ENCODE measurements around the gene SELENOM.

DNA sequence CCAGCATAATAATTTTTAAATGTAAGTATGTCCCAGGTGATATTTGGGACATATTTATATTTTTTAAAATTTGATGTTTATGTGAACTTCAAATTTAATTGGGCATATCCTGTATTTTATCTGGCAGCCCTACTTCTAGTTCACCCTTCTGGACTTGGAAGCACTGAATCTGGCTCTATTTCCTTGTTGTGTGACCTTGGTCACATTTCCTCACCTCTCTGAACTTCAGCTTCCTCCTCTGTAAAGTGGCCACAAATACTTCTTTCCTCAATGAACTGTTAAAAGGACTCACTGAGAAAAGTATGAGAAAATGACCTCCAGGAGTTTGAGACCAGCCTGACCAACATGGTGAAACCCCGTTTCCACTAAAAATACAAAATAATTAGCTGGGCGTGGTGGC lies 44.5 kb upstream of the SELENOM start:
- TF ChIP-seq, protein P1, sequence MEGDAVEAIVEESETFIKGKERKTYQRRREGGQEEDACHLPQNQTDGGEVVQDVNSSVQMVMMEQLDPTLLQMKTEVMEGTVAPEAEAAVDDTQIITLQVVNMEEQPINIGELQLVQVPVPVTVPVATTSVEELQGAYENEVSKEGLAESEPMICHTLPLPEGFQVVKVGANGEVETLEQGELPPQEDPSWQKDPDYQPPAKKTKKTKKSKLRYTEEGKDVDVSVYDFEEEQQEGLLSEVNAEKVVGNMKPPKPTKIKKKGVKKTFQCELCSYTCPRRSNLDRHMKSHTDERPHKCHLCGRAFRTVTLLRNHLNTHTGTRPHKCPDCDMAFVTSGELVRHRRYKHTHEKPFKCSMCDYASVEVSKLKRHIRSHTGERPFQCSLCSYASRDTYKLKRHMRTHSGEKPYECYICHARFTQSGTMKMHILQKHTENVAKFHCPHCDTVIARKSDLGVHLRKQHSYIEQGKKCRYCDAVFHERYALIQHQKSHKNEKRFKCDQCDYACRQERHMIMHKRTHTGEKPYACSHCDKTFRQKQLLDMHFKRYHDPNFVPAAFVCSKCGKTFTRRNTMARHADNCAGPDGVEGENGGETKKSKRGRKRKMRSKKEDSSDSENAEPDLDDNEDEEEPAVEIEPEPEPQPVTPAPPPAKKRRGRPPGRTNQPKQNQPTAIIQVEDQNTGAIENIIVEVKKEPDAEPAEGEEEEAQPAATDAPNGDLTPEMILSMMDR (optimal IDR thresholded peaks at IDR 0.05 in 1 of 3, IDR thresholded peaks at IDR 0.05 in 1 of 3, conservative IDR thresholded peaks at IDR 0.05 in 1 of 3; ENCODE audit: extremely low read depth in 1 of 3, insufficient read depth in 2 of 3, low read length in 3 of 3), result no peak
- TF ChIP-seq EZH2 (IDR thresholded peaks at IDR 0.05; ENCODE audit: low read length), result no peak

All from keratinocyte (primary cell).